ENCODE results near the gene BCAS4. TPM values are rescaled to one million over a fixed set of nuclear protein-coding genes. Genes with fewer than 3 reads are reported as not detected.

The BCAS4 gene
- total and polyA plus RNA-seq, 8 donors = under 0.01 to 7.2 (median 2.2) TPM; not detected in 1

GRCh38 chr20:50850721-50851286 lies 55.9 kb downstream of the BCAS4 start:
- DNase-seq = peak in 1 of 2 donors; percentile 60

DNA sequence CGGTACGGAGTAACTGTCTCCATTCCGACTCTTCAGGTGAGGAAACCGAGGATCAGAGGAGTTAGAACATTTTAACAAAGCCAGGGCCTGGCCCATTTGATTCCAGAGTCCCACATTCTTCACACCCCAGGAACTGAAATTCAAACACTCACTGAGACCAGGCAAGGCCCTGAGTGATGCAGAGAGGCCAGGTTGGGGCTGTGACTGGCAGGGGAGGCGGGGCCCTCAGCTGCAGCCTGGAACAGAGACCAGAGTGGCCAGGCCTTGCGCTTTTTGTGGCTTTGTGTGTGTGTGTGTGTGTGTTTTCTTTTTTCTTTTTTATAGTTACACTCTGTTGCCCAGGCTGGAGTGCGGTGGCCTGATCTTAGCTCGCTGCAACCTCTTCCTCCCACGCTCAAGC lies 57.2 kb downstream of the BCAS4 start:
- no peak overlapping the region for H3K27ac ChIP-seq
- H3K27me3 ChIP-seq = no peaks in the 10 kb centered on the region
- WGBS, 5 donors = 95 to 98% (median 96%) methylated on average over 9 of the region's 9 CpGs
- intact Hi-C loops (cut with DNase I; ENCODE audit: low total_unique reads) = no loop called here
- H3K9me3 ChIP-seq = no peaks in the 10 kb centered on the region
- H3K4me3 ChIP-seq = no peak overlapping the region
- TF ChIP-seq POLR2A (IDR thresholded peaks at IDR 0.05) (no peak), EP300 (IDR thresholded peaks at IDR 0.05) (no peak), POLR2AphosphoS5 (IDR thresholded peaks at IDR 0.05) (no peak)
- TF ChIP-seq, protein P1, sequence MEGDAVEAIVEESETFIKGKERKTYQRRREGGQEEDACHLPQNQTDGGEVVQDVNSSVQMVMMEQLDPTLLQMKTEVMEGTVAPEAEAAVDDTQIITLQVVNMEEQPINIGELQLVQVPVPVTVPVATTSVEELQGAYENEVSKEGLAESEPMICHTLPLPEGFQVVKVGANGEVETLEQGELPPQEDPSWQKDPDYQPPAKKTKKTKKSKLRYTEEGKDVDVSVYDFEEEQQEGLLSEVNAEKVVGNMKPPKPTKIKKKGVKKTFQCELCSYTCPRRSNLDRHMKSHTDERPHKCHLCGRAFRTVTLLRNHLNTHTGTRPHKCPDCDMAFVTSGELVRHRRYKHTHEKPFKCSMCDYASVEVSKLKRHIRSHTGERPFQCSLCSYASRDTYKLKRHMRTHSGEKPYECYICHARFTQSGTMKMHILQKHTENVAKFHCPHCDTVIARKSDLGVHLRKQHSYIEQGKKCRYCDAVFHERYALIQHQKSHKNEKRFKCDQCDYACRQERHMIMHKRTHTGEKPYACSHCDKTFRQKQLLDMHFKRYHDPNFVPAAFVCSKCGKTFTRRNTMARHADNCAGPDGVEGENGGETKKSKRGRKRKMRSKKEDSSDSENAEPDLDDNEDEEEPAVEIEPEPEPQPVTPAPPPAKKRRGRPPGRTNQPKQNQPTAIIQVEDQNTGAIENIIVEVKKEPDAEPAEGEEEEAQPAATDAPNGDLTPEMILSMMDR (IDR thresholded peaks at IDR 0.05) = no peak
- peaks cover 13 to 35% (median 29%) of the 10 kb centered on the region in 4 donors for H3K4me1 ChIP-seq
- no peak for DNase-seq
- H3K36me3 ChIP-seq = no peaks in the 10 kb centered on the region

More at GRCh38 chr20:50850721-50851286, 55.9 kb downstream of the BCAS4 start:
- intact Hi-C loops (cut with DNase I; ENCODE audit: low total_unique reads) = no loop called here
- Histone ChIP-seq H3K36me3 (no peaks in the 10 kb centered on the region), H3K27me3 (no peaks in the 10 kb centered on the region), H3K9me3 (no peaks in the 10 kb centered on the region), H3K4me1 (peaks cover 13 to 27% (median 20%) of the 10 kb centered on the region in 4 donors), H3K27ac (no peak overlapping the region), H3K4me3 (no peak overlapping the region)
- no peak for TF ChIP-seq POLR2A (IDR thresholded peaks at IDR 0.05)
- no peak for TF ChIP-seq POLR2AphosphoS5 (IDR thresholded peaks at IDR 0.05)
- TF ChIP-seq, protein P1 (IDR thresholded peaks at IDR 0.05) = no peak
- TF ChIP-seq EP300 (IDR thresholded peaks at IDR 0.05) = no peak
- 35 to 57% (median 43%) methylated on average over 7 to 13 of the region's 13 CpGs for WGBS, 5 donors

DNA sequence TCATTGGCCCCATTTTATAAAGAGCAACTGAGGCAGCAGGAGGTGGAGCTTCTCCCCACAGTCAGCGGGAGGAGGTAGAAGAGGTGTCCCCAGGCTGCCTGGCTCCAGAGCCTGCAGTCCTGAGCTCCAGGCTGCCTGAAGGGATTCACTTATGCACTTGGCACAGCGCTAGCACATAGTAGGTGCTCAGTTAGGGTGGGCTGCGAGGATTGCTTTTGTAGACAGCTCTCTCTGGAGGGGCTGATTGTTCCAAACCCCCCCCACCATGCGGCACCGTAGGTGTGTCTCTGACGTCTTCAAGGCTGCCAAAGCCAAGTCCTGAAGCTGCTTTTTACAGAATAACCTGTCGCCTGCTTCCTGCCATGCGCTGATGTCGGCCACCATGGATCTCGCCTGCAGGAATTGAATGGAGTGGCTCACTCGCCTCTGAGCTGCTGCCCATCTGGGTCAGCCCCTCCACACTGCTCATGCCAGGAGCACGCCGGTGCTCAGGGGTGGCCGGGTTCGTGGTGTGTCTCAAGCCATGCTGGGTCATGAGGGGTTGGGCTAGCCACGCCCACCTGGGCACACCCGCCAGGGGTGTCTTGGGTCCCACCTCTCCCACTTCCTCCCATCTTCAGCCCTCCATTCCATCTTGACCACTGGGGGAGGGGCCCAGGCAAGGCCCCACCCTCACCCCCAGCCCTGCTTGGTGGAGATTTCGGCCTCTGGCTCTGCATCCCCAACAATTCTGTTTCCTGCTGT lies 59.8 kb downstream of the BCAS4 start:
- Histone ChIP-seq H3K27ac (no peak overlapping the region), H3K36me3 (no peaks in the 10 kb centered on the region), H3K9me3 (no peaks in the 10 kb centered on the region), H3K4me1 (peaks cover 0 to 18% (median 12%) of the 10 kb centered on the region in 4 donors), H3K4me3 (no peak overlapping the region), H3K27me3 (no peaks in the 10 kb centered on the region)
- WGBS, 5 donors = 36 to 91% (median 88%) methylated on average over 12 to 18 of the region's 18 CpGs
- intact Hi-C loops (cut with DNase I; ENCODE audit: low total_unique reads) = no loop called here
- no peak for TF ChIP-seq POLR2AphosphoS5 (IDR thresholded peaks at IDR 0.05)
- TF ChIP-seq, protein P1 (IDR thresholded peaks at IDR 0.05) = no peak
- no peak for TF ChIP-seq POLR2A (IDR thresholded peaks at IDR 0.05)
- TF ChIP-seq EP300 (IDR thresholded peaks at IDR 0.05) = no peak
- DNase-seq = no peak

GRCh38 chr20:50855498-50856474 lies 60.9 kb downstream of the BCAS4 start:
- no peak overlapping the region for H3K4me3 ChIP-seq
- WGBS, 5 donors = 50 to 57% (median 56%) methylated on average over 23 of the region's 23 CpGs
- peaks cover 0 to 16% (median 11%) of the 10 kb centered on the region in 4 donors for H3K4me1 ChIP-seq
- no peaks in the 10 kb centered on the region for H3K36me3 ChIP-seq
- no peak overlapping the region for H3K27ac ChIP-seq
- no peaks in the 10 kb centered on the region for H3K27me3 ChIP-seq
- no peaks in the 10 kb centered on the region for H3K9me3 ChIP-seq
- peak; percentile 50 to 59 for DNase-seq
- intact Hi-C loops (cut with DNase I; ENCODE audit: low total_unique reads) = no loop called here
- TF ChIP-seq POLR2A (IDR thresholded peaks at IDR 0.05) (no peak), POLR2AphosphoS5 (IDR thresholded peaks at IDR 0.05) (no peak), EP300 (IDR thresholded peaks at IDR 0.05) (no peak)
- TF ChIP-seq, protein P1 (IDR thresholded peaks at IDR 0.05) = no peak
